HG02943 (cell line): ENCODE data around the gene GABRR3.

Experiments used
- ATAC-seq: cut with Tn5 transposase; IDR thresholded peaks from one replicate; pipeline ENCODE4 v1.9.1; 2021; ENCODE audit warnings: mild to moderate bottlenecking, low read depth, moderate library complexity; ENCODE audit not compliant: unreplicated experiment

The GABRR3 gene

GRCh38 chr3:98035208-98035607, at the start of gene GABRR3:
GABRR3 (minus strand) TSS chr3:98035315; CDS start chr3:98034987, 328 bp downstream.
- ATAC-seq = no peak

GRCh38 chr3:98073486-98073885, 38.4 kb upstream of the GABRR3 start:
- ATAC-seq = no peak

GRCh38 chr3:98070840-98071239, 35.7 kb upstream of the GABRR3 start:
- ATAC-seq = no peak

- ATAC-seq = no peak
Observed at GRCh38 chr3:98068824-98069223, 33.7 kb upstream of the GABRR3 start.

- ATAC-seq = no peak
Observed at GRCh38 chr3:98058244-98058960, 23.3 kb upstream of the GABRR3 start.

GRCh38 chr3:98057631-98058030, 22.5 kb upstream of the GABRR3 start:
- no peak for ATAC-seq

GRCh38 chr3:98056035-98056434, 20.9 kb upstream of the GABRR3 start:
- no peak for ATAC-seq

- no peak for ATAC-seq
Observed at GRCh38 chr3:98049271-98049670, 14.2 kb upstream of the GABRR3 start.

GRCh38 chr3:98048586-98048985, 13.5 kb upstream of the GABRR3 start:
- no peak for ATAC-seq

- ATAC-seq = no peak
Observed at GRCh38 chr3:98041350-98041749, 6.2 kb upstream of the GABRR3 start.

- ATAC-seq = peak; percentile 95
Observed at GRCh38 chr3:98039322-98040024, 4.4 kb upstream of the GABRR3 start.

GRCh38 chr3:98038876-98039275, 3.8 kb upstream of the GABRR3 start:
- no peak for ATAC-seq

- ATAC-seq = no peak
Observed at GRCh38 chr3:98038286-98038685, 3.2 kb upstream of the GABRR3 start.

- ATAC-seq = no peak
Observed at GRCh38 chr3:98034486-98034885, 629 bp downstream of the GABRR3 start.

- no peak for ATAC-seq
Observed at GRCh38 chr3:98034036-98034435, 1.1 kb downstream of the GABRR3 start.

GRCh38 chr3:98032904-98033303, 2.2 kb downstream of the GABRR3 start:
- no peak for ATAC-seq

- no peak for ATAC-seq
Observed at GRCh38 chr3:98032265-98032664, 2.9 kb downstream of the GABRR3 start.

GRCh38 chr3:98029083-98029482, 6.0 kb downstream of the GABRR3 start:
- no peak for ATAC-seq

- peak; percentile 40 for ATAC-seq
Observed at GRCh38 chr3:98027085-98027446, 8.0 kb downstream of the GABRR3 start.

GRCh38 chr3:98026425-98027084, 8.6 kb downstream of the GABRR3 start:
- ATAC-seq = peak; percentile 53

- ATAC-seq = no peak
Observed at GRCh38 chr3:98025392-98025945, 9.6 kb downstream of the GABRR3 start.
